ENCODE measurements around the gene CCDC3. TPM values are rescaled to one million over a fixed set of nuclear protein-coding genes. Genes with fewer than 3 reads are reported as not detected.

The CCDC3 gene
- polyA plus RNA-seq, 1 donor from 2014 or later: 3.8 TPM

DNA sequence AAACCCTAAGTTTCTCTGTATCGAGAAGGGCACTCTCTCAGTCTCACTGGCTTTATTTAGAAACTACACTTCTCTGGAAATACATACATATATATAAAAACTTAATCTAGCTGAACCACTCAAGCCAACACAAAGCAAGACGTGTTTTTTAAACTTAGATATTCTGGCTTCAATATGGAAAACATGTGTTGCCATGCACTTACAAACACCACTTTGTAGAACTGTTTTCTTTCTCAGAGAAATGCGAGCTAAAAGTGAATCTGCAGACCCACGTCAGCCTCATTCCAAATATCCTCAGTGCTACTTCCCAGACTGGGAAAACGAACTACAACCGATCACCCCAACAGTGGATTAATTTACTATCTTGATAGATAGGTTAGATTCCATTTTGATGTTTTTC is 1.7 kb downstream of the CCDC3 start:
- H3F3A ChIP-seq (ENCODE audit: insufficient read depth, low read length, poor library complexity, severe bottlenecking): no peaks in the 10 kb centered on the region
- H3K27me3 ChIP-seq (ENCODE audit: insufficient read depth, low read depth, low read length): peaks cover 44% of the 10 kb centered on the region
- H3K9ac ChIP-seq (ENCODE audit: low read length): no peak overlapping the region
- H3K79me2 ChIP-seq (replicated peaks; ENCODE audit: insufficient read depth, low read length): no peaks in the 10 kb centered on the region
- H3K9me2 ChIP-seq (ENCODE audit: insufficient read depth, low read length): no peaks in the 10 kb centered on the region
- no peaks in the 10 kb centered on the region for H3K36me3 ChIP-seq (ENCODE audit: insufficient read depth, low read length)
- H2AFZ ChIP-seq (ENCODE audit: low read depth, low read length): no peak overlapping the region
- H3K27ac ChIP-seq (ENCODE audit: low read length): no peak overlapping the region
- TF ChIP-seq MXI1 (conservative IDR thresholded peaks at IDR 0.05; ENCODE audit: poor library complexity, severe bottlenecking): no peak
- TF ChIP-seq SMC3 (conservative IDR thresholded peaks at IDR 0.05; ENCODE audit: poor library complexity): no peak
- no peak for TF ChIP-seq TAF1 (IDR thresholded peaks at IDR 0.05; ENCODE audit: low read depth)
- TF ChIP-seq EZH2 (IDR thresholded peaks at IDR 0.05; ENCODE audit: borderline replicate concordance, insufficient read depth, low read length, poor library complexity, severe bottlenecking): no peak
- TF ChIP-seq, protein P1, sequence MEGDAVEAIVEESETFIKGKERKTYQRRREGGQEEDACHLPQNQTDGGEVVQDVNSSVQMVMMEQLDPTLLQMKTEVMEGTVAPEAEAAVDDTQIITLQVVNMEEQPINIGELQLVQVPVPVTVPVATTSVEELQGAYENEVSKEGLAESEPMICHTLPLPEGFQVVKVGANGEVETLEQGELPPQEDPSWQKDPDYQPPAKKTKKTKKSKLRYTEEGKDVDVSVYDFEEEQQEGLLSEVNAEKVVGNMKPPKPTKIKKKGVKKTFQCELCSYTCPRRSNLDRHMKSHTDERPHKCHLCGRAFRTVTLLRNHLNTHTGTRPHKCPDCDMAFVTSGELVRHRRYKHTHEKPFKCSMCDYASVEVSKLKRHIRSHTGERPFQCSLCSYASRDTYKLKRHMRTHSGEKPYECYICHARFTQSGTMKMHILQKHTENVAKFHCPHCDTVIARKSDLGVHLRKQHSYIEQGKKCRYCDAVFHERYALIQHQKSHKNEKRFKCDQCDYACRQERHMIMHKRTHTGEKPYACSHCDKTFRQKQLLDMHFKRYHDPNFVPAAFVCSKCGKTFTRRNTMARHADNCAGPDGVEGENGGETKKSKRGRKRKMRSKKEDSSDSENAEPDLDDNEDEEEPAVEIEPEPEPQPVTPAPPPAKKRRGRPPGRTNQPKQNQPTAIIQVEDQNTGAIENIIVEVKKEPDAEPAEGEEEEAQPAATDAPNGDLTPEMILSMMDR (IDR thresholded peaks at IDR 0.05; ENCODE audit: poor library complexity, severe bottlenecking): no peak
- TF ChIP-seq RAD21 (conservative IDR thresholded peaks at IDR 0.05): no peak
- no peak for TF ChIP-seq REST (IDR thresholded peaks at IDR 0.05; ENCODE audit: borderline replicate concordance)
- TF ChIP-seq POLR2AphosphoS5 (IDR thresholded peaks at IDR 0.05): no peak
- TF ChIP-seq EP300 (conservative IDR thresholded peaks at IDR 0.05; ENCODE audit: poor library complexity, severe bottlenecking): no peak
- no peaks in the 10 kb centered on the region for H4K20me1 ChIP-seq (ENCODE audit: insufficient read depth)
- H3K4me2 ChIP-seq (ENCODE audit: low read length): no peak overlapping the region
- H3K4me3 ChIP-seq (ENCODE audit: low read length): no peak overlapping the region
- H3K9me3 ChIP-seq (ENCODE audit: low read length): no peaks in the 10 kb centered on the region

DNA sequence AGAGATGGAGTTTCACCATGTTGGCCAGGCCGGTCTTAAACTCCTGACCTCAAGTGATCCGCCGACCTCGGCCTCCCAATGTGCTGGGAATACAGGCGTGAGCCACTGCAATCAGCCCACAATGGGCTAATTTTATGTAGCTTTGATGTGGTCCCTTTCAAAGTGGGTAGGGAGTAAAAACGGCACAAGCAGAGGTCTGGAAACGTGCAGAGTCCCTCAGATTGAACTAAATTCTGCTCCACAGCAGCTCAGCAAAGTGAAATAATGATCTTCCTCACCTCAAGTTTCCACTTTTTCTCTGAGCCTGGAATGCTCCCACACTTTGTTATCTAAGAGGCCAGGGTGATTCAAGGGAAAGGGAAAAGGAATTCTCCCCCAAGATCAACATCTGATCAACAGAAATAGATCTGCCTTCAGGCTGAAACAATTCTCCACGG is 6.1 kb downstream of the CCDC3 start:
- H3K9ac ChIP-seq (ENCODE audit: low read length): no peak overlapping the region
- no peaks in the 10 kb centered on the region for H4K20me1 ChIP-seq (ENCODE audit: insufficient read depth)
- no peak overlapping the region for H3K4me3 ChIP-seq (ENCODE audit: low read length)
- H3F3A ChIP-seq (ENCODE audit: insufficient read depth, low read length, poor library complexity, severe bottlenecking): no peaks in the 10 kb centered on the region
- no peaks in the 10 kb centered on the region for H3K9me2 ChIP-seq (ENCODE audit: insufficient read depth, low read length)
- no peaks in the 10 kb centered on the region for H3K79me2 ChIP-seq (replicated peaks; ENCODE audit: insufficient read depth, low read length)
- no peak overlapping the region for H3K4me2 ChIP-seq (ENCODE audit: low read length)
- no peak for TF ChIP-seq TAF1 (IDR thresholded peaks at IDR 0.05; ENCODE audit: low read depth)
- TF ChIP-seq SMC3 (conservative IDR thresholded peaks at IDR 0.05; ENCODE audit: poor library complexity): no peak
- no peak for TF ChIP-seq RAD21 (conservative IDR thresholded peaks at IDR 0.05)
- TF ChIP-seq EP300 (conservative IDR thresholded peaks at IDR 0.05; ENCODE audit: poor library complexity, severe bottlenecking): no peak
- TF ChIP-seq EZH2 (IDR thresholded peaks at IDR 0.05; ENCODE audit: borderline replicate concordance, insufficient read depth, low read length, poor library complexity, severe bottlenecking): no peak
- TF ChIP-seq REST (IDR thresholded peaks at IDR 0.05; ENCODE audit: borderline replicate concordance): no peak
- TF ChIP-seq, protein P1 (IDR thresholded peaks at IDR 0.05; ENCODE audit: poor library complexity, severe bottlenecking): no peak
- TF ChIP-seq MXI1 (conservative IDR thresholded peaks at IDR 0.05; ENCODE audit: poor library complexity, severe bottlenecking): no peak
- TF ChIP-seq POLR2AphosphoS5 (IDR thresholded peaks at IDR 0.05): no peak
- no peaks in the 10 kb centered on the region for H3K9me3 ChIP-seq (ENCODE audit: low read length)
- no peak overlapping the region for H3K27ac ChIP-seq (ENCODE audit: low read length)
- H3K36me3 ChIP-seq (ENCODE audit: insufficient read depth, low read length): no peaks in the 10 kb centered on the region
- H2AFZ ChIP-seq (ENCODE audit: low read depth, low read length): no peak overlapping the region
- H3K27me3 ChIP-seq (ENCODE audit: insufficient read depth, low read depth, low read length): peaks cover 18% of the 10 kb centered on the region

All from neural cell (in vitro differentiated cells).